Measurements from ENCODE around the gene ECPAS. TPM values are rescaled to one million over a fixed set of nuclear protein-coding genes. Genes with fewer than 3 reads are reported as not detected.

The ECPAS gene
- total RNA-seq, 1 experiment from 2014 or later, result 69.4 TPM

DNA sequence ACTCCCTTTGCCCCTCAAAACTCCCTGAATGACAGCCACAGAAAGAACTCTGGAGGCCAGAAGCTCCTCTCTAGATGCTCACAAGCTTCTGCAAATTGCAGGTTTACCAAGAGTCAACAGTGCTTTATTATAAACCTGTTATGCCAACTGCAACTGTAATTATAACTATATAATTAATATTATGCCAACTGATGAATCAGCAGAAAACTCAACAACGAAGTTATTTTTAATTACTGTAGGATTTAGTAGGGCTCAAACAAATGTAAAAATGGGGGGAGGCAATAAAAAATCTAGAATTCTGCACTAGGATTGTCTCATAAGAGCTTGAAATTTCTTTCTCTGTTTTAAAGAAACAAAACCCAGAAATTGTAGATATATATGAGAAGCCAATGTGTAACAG is 117.2 kb downstream of the ECPAS start:
- no peaks in the 10 kb centered on the region for H3K9me3 ChIP-seq (ENCODE audit: control insufficient read depth, insufficient read depth, low read depth, low read length)
- no peak for ATAC-seq
- in situ Hi-C loops (cut with HindIII; ENCODE audit: low pct_unique_long_range_greater_than_20kb, low sequenced_read_pairs), result no loop called here
- no peak for DNase-seq (ENCODE audit: low read depth, low spot score)
- H3K36me3 ChIP-seq (ENCODE audit: control insufficient read depth, insufficient read depth, low read length), result peaks cover 27% of the 10 kb centered on the region
- H3K4me1 ChIP-seq (ENCODE audit: control insufficient read depth, insufficient read depth, low read length), result no peaks in the 10 kb centered on the region
- intact Hi-C loops (cut with micrococcal nuclease; ENCODE audit: unreplicated experiment), result no loop called here
- H3K4me3 ChIP-seq (ENCODE audit: low read depth in 2 of 2, low read length in 2 of 2), result no peak overlapping the region
- CTCF ChIA-PET, result no interaction called here
- POLR2A ChIA-PET, result no interaction called here
- no peaks in the 10 kb centered on the region for H3K27me3 ChIP-seq (ENCODE audit: control insufficient read depth, insufficient read depth, low read length)
- TF ChIP-seq SIN3A (IDR thresholded peaks at IDR 0.05; ENCODE audit: borderline replicate concordance, insufficient read depth, low read depth, low read length) (no peak), POLR2AphosphoS5 (IDR thresholded peaks at IDR 0.05; ENCODE audit: low read depth, low read length) (no peak), TCF7L2 (IDR thresholded peaks at IDR 0.05; ENCODE audit: low read depth, low read length) (no peak)
- TF ChIP-seq, protein P1, sequence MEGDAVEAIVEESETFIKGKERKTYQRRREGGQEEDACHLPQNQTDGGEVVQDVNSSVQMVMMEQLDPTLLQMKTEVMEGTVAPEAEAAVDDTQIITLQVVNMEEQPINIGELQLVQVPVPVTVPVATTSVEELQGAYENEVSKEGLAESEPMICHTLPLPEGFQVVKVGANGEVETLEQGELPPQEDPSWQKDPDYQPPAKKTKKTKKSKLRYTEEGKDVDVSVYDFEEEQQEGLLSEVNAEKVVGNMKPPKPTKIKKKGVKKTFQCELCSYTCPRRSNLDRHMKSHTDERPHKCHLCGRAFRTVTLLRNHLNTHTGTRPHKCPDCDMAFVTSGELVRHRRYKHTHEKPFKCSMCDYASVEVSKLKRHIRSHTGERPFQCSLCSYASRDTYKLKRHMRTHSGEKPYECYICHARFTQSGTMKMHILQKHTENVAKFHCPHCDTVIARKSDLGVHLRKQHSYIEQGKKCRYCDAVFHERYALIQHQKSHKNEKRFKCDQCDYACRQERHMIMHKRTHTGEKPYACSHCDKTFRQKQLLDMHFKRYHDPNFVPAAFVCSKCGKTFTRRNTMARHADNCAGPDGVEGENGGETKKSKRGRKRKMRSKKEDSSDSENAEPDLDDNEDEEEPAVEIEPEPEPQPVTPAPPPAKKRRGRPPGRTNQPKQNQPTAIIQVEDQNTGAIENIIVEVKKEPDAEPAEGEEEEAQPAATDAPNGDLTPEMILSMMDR (IDR thresholded peaks at IDR 0.05), result no peak
- TF ChIP-seq, protein P2, sequence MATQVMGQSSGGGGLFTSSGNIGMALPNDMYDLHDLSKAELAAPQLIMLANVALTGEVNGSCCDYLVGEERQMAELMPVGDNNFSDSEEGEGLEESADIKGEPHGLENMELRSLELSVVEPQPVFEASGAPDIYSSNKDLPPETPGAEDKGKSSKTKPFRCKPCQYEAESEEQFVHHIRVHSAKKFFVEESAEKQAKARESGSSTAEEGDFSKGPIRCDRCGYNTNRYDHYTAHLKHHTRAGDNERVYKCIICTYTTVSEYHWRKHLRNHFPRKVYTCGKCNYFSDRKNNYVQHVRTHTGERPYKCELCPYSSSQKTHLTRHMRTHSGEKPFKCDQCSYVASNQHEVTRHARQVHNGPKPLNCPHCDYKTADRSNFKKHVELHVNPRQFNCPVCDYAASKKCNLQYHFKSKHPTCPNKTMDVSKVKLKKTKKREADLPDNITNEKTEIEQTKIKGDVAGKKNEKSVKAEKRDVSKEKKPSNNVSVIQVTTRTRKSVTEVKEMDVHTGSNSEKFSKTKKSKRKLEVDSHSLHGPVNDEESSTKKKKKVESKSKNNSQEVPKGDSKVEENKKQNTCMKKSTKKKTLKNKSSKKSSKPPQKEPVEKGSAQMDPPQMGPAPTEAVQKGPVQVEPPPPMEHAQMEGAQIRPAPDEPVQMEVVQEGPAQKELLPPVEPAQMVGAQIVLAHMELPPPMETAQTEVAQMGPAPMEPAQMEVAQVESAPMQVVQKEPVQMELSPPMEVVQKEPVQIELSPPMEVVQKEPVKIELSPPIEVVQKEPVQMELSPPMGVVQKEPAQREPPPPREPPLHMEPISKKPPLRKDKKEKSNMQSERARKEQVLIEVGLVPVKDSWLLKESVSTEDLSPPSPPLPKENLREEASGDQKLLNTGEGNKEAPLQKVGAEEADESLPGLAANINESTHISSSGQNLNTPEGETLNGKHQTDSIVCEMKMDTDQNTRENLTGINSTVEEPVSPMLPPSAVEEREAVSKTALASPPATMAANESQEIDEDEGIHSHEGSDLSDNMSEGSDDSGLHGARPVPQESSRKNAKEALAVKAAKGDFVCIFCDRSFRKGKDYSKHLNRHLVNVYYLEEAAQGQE (IDR thresholded peaks at IDR 0.05; ENCODE audit: insufficient read depth in 1 of 2, low read depth in 2 of 2, low read length in 1 of 2), result no peak
- no TSS peak for BruUV-seq (replicated peaks)
- no peak overlapping the region for H3K27ac ChIP-seq (ENCODE audit: low read length)

DNA sequence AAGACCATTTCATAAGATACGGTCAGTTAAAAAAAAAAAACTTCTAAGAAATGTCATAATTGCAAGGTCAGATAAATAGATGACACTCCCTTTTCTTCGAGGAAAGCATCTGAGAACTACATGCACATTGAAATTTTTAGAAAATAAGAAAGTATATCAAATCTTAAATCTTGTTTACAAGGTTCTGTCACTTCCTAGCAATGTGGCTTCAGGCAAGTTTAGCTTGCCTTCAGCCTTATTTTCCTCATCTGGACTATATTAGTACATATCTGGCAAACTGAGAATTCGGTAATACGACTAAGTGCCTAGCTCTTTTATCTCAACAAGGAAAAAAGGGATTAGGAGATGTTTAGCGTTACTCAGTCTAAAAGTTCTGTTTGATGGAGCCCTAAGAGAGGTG is 121.7 kb downstream of the ECPAS start:
- intact Hi-C loops (cut with micrococcal nuclease; ENCODE audit: unreplicated experiment) (no loop called here), in situ Hi-C loops (cut with HindIII; ENCODE audit: low pct_unique_long_range_greater_than_20kb, low sequenced_read_pairs) (no loop called here)
- Histone ChIP-seq H3K4me1 (ENCODE audit: control insufficient read depth, insufficient read depth, low read length) (peaks cover under 1% of the 10 kb centered on the region; the same call in 1 of the 2 replicates), H3K27ac (ENCODE audit: low read length) (no peak overlapping the region), H3K9me3 (ENCODE audit: control insufficient read depth, insufficient read depth, low read depth, low read length) (no peaks in the 10 kb centered on the region), H3K27me3 (ENCODE audit: control insufficient read depth, insufficient read depth, low read length) (no peaks in the 10 kb centered on the region), H3K36me3 (ENCODE audit: control insufficient read depth, insufficient read depth, low read length) (peaks cover 19% of the 10 kb centered on the region), H3K4me3 (ENCODE audit: low read depth in 2 of 2, low read length in 2 of 2) (no peak overlapping the region)
- no peak for TF ChIP-seq SIN3A (IDR thresholded peaks at IDR 0.05; ENCODE audit: borderline replicate concordance, insufficient read depth, low read depth, low read length)
- TF ChIP-seq POLR2AphosphoS5 (IDR thresholded peaks at IDR 0.05; ENCODE audit: low read depth, low read length), result no peak
- TF ChIP-seq, protein P2 (IDR thresholded peaks at IDR 0.05; ENCODE audit: insufficient read depth in 1 of 2, low read depth in 2 of 2, low read length in 1 of 2), result no peak
- no peak for TF ChIP-seq TCF7L2 (IDR thresholded peaks at IDR 0.05; ENCODE audit: low read depth, low read length)
- TF ChIP-seq, protein P1 (IDR thresholded peaks at IDR 0.05), result no peak
- POLR2A ChIA-PET, result no interaction called here
- TSS peak; percentile 38 for BruUV-seq (replicated peaks)
- CTCF ChIA-PET, result no interaction called here
- ATAC-seq (no peak), DNase-seq (ENCODE audit: low read depth, low spot score) (no peak)
